ENCODE data around the gene GET4. TPM values are rescaled to one million over a fixed set of nuclear protein-coding genes. Genes with fewer than 3 reads are reported as not detected.

GET4 gene
- total RNA-seq, 6 experiments from 2014 or later = 15.6 to 38.3 (median 28.3) TPM

- TF ChIP-seq, protein P1, sequence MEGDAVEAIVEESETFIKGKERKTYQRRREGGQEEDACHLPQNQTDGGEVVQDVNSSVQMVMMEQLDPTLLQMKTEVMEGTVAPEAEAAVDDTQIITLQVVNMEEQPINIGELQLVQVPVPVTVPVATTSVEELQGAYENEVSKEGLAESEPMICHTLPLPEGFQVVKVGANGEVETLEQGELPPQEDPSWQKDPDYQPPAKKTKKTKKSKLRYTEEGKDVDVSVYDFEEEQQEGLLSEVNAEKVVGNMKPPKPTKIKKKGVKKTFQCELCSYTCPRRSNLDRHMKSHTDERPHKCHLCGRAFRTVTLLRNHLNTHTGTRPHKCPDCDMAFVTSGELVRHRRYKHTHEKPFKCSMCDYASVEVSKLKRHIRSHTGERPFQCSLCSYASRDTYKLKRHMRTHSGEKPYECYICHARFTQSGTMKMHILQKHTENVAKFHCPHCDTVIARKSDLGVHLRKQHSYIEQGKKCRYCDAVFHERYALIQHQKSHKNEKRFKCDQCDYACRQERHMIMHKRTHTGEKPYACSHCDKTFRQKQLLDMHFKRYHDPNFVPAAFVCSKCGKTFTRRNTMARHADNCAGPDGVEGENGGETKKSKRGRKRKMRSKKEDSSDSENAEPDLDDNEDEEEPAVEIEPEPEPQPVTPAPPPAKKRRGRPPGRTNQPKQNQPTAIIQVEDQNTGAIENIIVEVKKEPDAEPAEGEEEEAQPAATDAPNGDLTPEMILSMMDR (IDR thresholded peaks at IDR 0.05) = no peak
- no peak for TF ChIP-seq POLR2A (IDR thresholded peaks at IDR 0.05)
- Histone ChIP-seq H3K36me3 (peaks cover 0 to 15% (median 7%) of the 10 kb centered on the region in 4 donors), H3K9me3 (no peaks in the 10 kb centered on the region), H3K4me3 (no peak overlapping the region), H3K4me1 (peaks cover 0 to 10% (median 0%) of the 10 kb centered on the region in 4 donors), H3K27me3 (no peaks in the 10 kb centered on the region), H3K27ac (no peak overlapping the region)
- intact Hi-C loops (cut with DNase I) = no loop called here
- WGBS (ENCODE audit: insufficient coverage, low coverage, low lambda C conversion rate, missing lambda C conversion rate) = 60% methylated on average over 1 of the region's 26 CpGs
- no peak for DNase-seq
- ATAC-seq = no peak
These were observed 24.1 kb downstream of the GET4 start for GRCh38 chr7:900331-901040.

- Histone ChIP-seq H3K27me3 (no peaks in the 10 kb centered on the region), H3K4me1 (peaks cover 0 to 10% (median 0%) of the 10 kb centered on the region in 4 donors), H3K9me3 (no peaks in the 10 kb centered on the region), H3K4me3 (no peak overlapping the region), H3K27ac (no peak overlapping the region), H3K36me3 (peaks cover 0 to 10% (median 5%) of the 10 kb centered on the region in 4 donors)
- TF ChIP-seq, protein P1 (IDR thresholded peaks at IDR 0.05) = no peak
- no peak for TF ChIP-seq POLR2A (IDR thresholded peaks at IDR 0.05)
- ATAC-seq (peak in 1 of 4 donors; percentile 54), DNase-seq (no peak)
- WGBS (ENCODE audit: insufficient coverage, low coverage, low lambda C conversion rate, missing lambda C conversion rate) = no CpG with 5 or more reads among the region's 8 CpGs
- intact Hi-C loops (cut with DNase I) = no loop called here
These were observed 24.7 kb downstream of the GET4 start for GRCh38 chr7:901041-901387.

- intact Hi-C loops (cut with DNase I) = no loop called here
- ATAC-seq (peak; percentile 60 to 76 (median 68)), DNase-seq (peak; percentile 72 to 80 (median 79))
- H3K9me3 ChIP-seq = no peaks in the 10 kb centered on the region
- H3K36me3 ChIP-seq = peaks cover 0 to 7% (median 3%) of the 10 kb centered on the region in 4 donors
- H3K27me3 ChIP-seq = no peaks in the 10 kb centered on the region
- no peak overlapping the region for H3K27ac ChIP-seq
- 10% methylated on average over 14 of the region's 24 CpGs for WGBS (ENCODE audit: insufficient coverage, low coverage, low lambda C conversion rate, missing lambda C conversion rate)
- H3K4me3 ChIP-seq = no peak overlapping the region
- TF ChIP-seq, protein P1 (IDR thresholded peaks at IDR 0.05) = no peak
- TF ChIP-seq POLR2A (IDR thresholded peaks at IDR 0.05) = no peak
- H3K4me1 ChIP-seq = peaks cover 0 to 10% (median 0%) of the 10 kb centered on the region in 4 donors
These were observed 25.2 kb downstream of the GET4 start for GRCh38 chr7:901388-902154.

DNA sequence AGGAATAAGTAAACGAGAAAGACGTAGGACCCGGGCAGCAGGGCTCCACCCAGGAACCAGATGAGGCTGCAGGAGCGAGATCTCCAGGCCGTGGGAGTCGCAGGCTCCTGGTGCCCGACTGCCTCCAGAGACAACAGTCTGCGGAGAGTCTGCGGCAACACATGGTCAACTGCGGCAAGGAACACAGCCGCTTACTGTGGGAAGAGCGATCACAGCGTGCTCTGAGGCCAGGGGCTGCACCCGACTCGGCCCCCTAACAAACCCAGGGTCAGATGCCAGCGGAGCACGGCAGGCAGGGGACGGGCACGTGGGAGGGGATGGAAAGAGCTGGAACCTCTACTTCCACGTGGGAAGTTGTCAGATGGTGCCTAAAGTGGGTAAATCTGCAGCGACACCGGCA is 26.6 kb downstream of the GET4 start:
- no peak overlapping the region for H3K27ac ChIP-seq
- no peak for DNase-seq
- H3K27me3 ChIP-seq = no peaks in the 10 kb centered on the region
- peaks cover 0 to 10% (median 0%) of the 10 kb centered on the region in 4 donors for H3K4me1 ChIP-seq
- TF ChIP-seq POLR2A (IDR thresholded peaks at IDR 0.05) = no peak
- TF ChIP-seq, protein P1 (IDR thresholded peaks at IDR 0.05) = no peak
- no peaks in the 10 kb centered on the region for H3K9me3 ChIP-seq
- no peak for ATAC-seq
- intact Hi-C loops (cut with DNase I) = no loop called here
- 89% methylated on average over 14 of the region's 22 CpGs for WGBS (ENCODE audit: insufficient coverage, low coverage, low lambda C conversion rate, missing lambda C conversion rate)
- no peaks in the 10 kb centered on the region for H3K36me3 ChIP-seq
- no peak overlapping the region for H3K4me3 ChIP-seq

All from right lobe of liver (tissue), 6 donors.